ENCODE results near the gene RSU1. TPM values are rescaled to one million over a fixed set of nuclear protein-coding genes. Genes with fewer than 3 reads are reported as not detected.

RSU1 gene
- total RNA-seq, 4 donors from 2014 or later: 25.1 to 61.6 (median 44.7) TPM

- no peaks in the 10 kb centered on the region for H3K27me3 ChIP-seq
- no peak overlapping the region for H3K4me3 ChIP-seq
- peaks cover 0 to 26% (median 3%) of the 10 kb centered on the region in 4 donors for H3K4me1 ChIP-seq
- 47 to 49% methylated on average over 4 of the region's 4 CpGs for WGBS, 2 donors
- no peaks in the 10 kb centered on the region for H3K9me3 ChIP-seq
- no peaks in the 10 kb centered on the region for H3K36me3 ChIP-seq
- TF ChIP-seq CTCF (IDR thresholded peaks at IDR 0.05): peak in 2 of 5 experiments; percentile 17
- no peak for TF ChIP-seq EP300 (IDR thresholded peaks at IDR 0.05)
- TF ChIP-seq POLR2A (IDR thresholded peaks at IDR 0.05): no peak
- H3K27ac ChIP-seq: peak overlapping the region in 1 of 4 donors; percentile 41
- DNase-seq (ENCODE audit: low spot score in 2 of 2): no peak
Measured at GRCh38 chr10:16853201-16853600, 36.0 kb upstream of the RSU1 start.

- DNase-seq (ENCODE audit: low spot score in 2 of 2): no peak
- Histone ChIP-seq H3K9me3 (no peaks in the 10 kb centered on the region), H3K4me3 (no peak overlapping the region), H3K27me3 (no peaks in the 10 kb centered on the region), H3K36me3 (no peaks in the 10 kb centered on the region), H3K27ac (no peak overlapping the region), H3K4me1 (peaks cover 0 to 32% (median 6%) of the 10 kb centered on the region in 4 donors)
- WGBS, 2 donors: 50 to 51% methylated on average over 2 of the region's 2 CpGs
- no peak for TF ChIP-seq EP300 (IDR thresholded peaks at IDR 0.05)
- no peak for TF ChIP-seq CTCF (IDR thresholded peaks at IDR 0.05)
- TF ChIP-seq POLR2A (IDR thresholded peaks at IDR 0.05): no peak
Measured at GRCh38 chr10:16852624-16853023, 35.4 kb upstream of the RSU1 start.

- H3K4me3 ChIP-seq: no peak overlapping the region
- TF ChIP-seq POLR2A (IDR thresholded peaks at IDR 0.05) (no peak), EP300 (IDR thresholded peaks at IDR 0.05) (no peak), CTCF (IDR thresholded peaks at IDR 0.05) (no peak)
- no peaks in the 10 kb centered on the region for H3K36me3 ChIP-seq
- peak overlapping the region in 2 of 4 donors; percentile 77 to 81 for H3K27ac ChIP-seq
- 80 to 83% methylated on average over 10 of the region's 10 CpGs for WGBS, 2 donors
- no peaks in the 10 kb centered on the region for H3K9me3 ChIP-seq
- DNase-seq (ENCODE audit: low spot score in 2 of 2): no peak
- H3K27me3 ChIP-seq: no peaks in the 10 kb centered on the region
- peaks cover 0 to 53% (median 14%) of the 10 kb centered on the region in 4 donors for H3K4me1 ChIP-seq
Measured at GRCh38 chr10:16848562-16849154, 31.4 kb upstream of the RSU1 start.

GRCh38 chr10:16847644-16848043 lies 30.4 kb upstream of the RSU1 start:
- Histone ChIP-seq H3K36me3 (no peaks in the 10 kb centered on the region), H3K4me1 (peaks cover 0 to 59% (median 16%) of the 10 kb centered on the region in 4 donors), H3K27ac (peak overlapping the region in 3 of 4 donors; percentile 14 to 81 (median 77)), H3K9me3 (no peaks in the 10 kb centered on the region), H3K27me3 (no peaks in the 10 kb centered on the region), H3K4me3 (no peak overlapping the region)
- WGBS, 2 donors: 18 to 26% methylated on average over 6 of the region's 6 CpGs
- TF ChIP-seq EP300 (IDR thresholded peaks at IDR 0.05) (peak in 1 of 2 donors; percentile 28), CTCF (IDR thresholded peaks at IDR 0.05) (no peak), POLR2A (IDR thresholded peaks at IDR 0.05) (no peak)
- DNase-seq (ENCODE audit: low spot score in 2 of 2): no peak

GRCh38 chr10:16845248-16845647 lies 28.0 kb upstream of the RSU1 start:
- TF ChIP-seq EP300 (IDR thresholded peaks at IDR 0.05) (no peak), POLR2A (IDR thresholded peaks at IDR 0.05) (no peak), CTCF (IDR thresholded peaks at IDR 0.05) (no peak)
- H3K27ac ChIP-seq: peak overlapping the region in 2 of 4 donors; percentile 72 to 77

More at GRCh38 chr10:16845248-16845647, 28.0 kb upstream of the RSU1 start:
- Histone ChIP-seq H3K4me3 (no peak overlapping the region), H3K27me3 (no peaks in the 10 kb centered on the region), H3K4me1 (peaks cover 0 to 59% (median 16%) of the 10 kb centered on the region in 4 donors), H3K36me3 (no peaks in the 10 kb centered on the region), H3K9me3 (no peaks in the 10 kb centered on the region)
- peak in 1 of 2 donors; percentile 38 for DNase-seq (ENCODE audit: low spot score in 2 of 2)

Measured in tibial nerve (tissue), 4 donors.